Fibroblast of pulmonary artery (primary cell): Measurements from ENCODE around the gene DGKD.

ENCODE experiments used
- DNase-seq: peaks from one replicate; pipeline ENCODE4 v3.0.0-alpha.2; 2010; ENCODE audit warnings: low read depth
- H3K4me3 ChIP-seq: replicated peaks from 2 replicates; pipeline ENCODE4 v1.5.1; 2011; ENCODE audit warnings: low read depth, mild to moderate bottlenecking, control low read depth, low read length, moderate library complexity
- CTCF ChIP-seq: IDR thresholded peaks from 2 replicates; pipeline ENCODE4 v1.5.1; 2011; ENCODE audit warnings: mild to moderate bottlenecking, control low read depth, low read length, inconsistent platforms; ENCODE audit errors: missing control alignments

Gene DGKD

GRCh38 chr2:233487748-233488345 is 133.6 kb downstream of the DGKD start:
- DNase-seq: no peak
- no peak overlapping the region for H3K4me3 ChIP-seq
- no peak for TF ChIP-seq CTCF

- no peak for DNase-seq
- TF ChIP-seq CTCF: no peak
- no peak overlapping the region for H3K4me3 ChIP-seq
Measured at GRCh38 chr2:233489143-233489542, 134.8 kb downstream of the DGKD start.

- DNase-seq: peak; percentile 40
- no peak for TF ChIP-seq CTCF
- H3K4me3 ChIP-seq: no peak overlapping the region
Measured at GRCh38 chr2:233489666-233490065, 135.4 kb downstream of the DGKD start.

- H3K4me3 ChIP-seq: no peak overlapping the region
- TF ChIP-seq CTCF: no peak
- DNase-seq: no peak
Measured at GRCh38 chr2:233490831-233491230, 136.5 kb downstream of the DGKD start.

GRCh38 chr2:233491326-233491725 is 137.0 kb downstream of the DGKD start:
- no peak overlapping the region for H3K4me3 ChIP-seq
- no peak for TF ChIP-seq CTCF
- DNase-seq: no peak

- H3K4me3 ChIP-seq: no peak overlapping the region
- no peak for TF ChIP-seq CTCF
- DNase-seq: no peak
Measured at GRCh38 chr2:233492078-233492477, 137.8 kb downstream of the DGKD start.

- no peak for TF ChIP-seq CTCF
- H3K4me3 ChIP-seq: no peak overlapping the region
- DNase-seq: no peak
Measured at GRCh38 chr2:233492751-233493150, 138.5 kb downstream of the DGKD start.
